K562 (cell line): ENCODE results near the gene ABCC1. TPM values are rescaled to one million over a fixed set of nuclear protein-coding genes. Genes with fewer than 3 reads are reported as not detected.

Experiments used
- CEBPB ChIP-seq: fragments of 450-650 bp; IDR thresholded peaks from 2 replicates; pipeline ENCODE4 v1.6.1; 2016; ENCODE audit warnings: missing genetic modification characterization, missing compliant biosample characterization
- CHCHD3 ChIP-seq: fragments of 250-450 bp; sonication (Bioruptor Pico); IDR thresholded peaks from 2 replicates; pipeline ENCODE4 v2.1.2; 2022; ENCODE audit warnings: mild to moderate bottlenecking
- JUND ChIP-seq, 2 experiments: IDR thresholded peaks; 2 replicates in 1 of 2; 3 replicates in 1 of 2; pipeline ENCODE4 v1.6.1; 2011; ENCODE audit warnings: borderline replicate concordance in 2 of 2, low read depth in 2 of 2, low read length in 2 of 2, improper control_type of control experiment in 1 of 2, missing biosample characterization in 1 of 2, missing genetic modification characterization in 1 of 2, missing genetic modification reagents in 1 of 2
- MAZ ChIP-seq, 2 experiments: fragments of 450-650 bp in 1 of 2; sonication (generic) in 1 of 2; formaldehyde crosslinking; IDR thresholded peaks in 1 of 2; conservative IDR thresholded peaks in 1 of 2; 2 replicates each; pipeline versions ENCODE4 v1.4.0 to v1.5.0; 2020; ENCODE audit warnings: mild to moderate bottlenecking in 1 of 2, missing genetic modification reagents in 1 of 2
- NELFE ChIP-seq: IDR thresholded peaks from 2 replicates; pipeline ENCODE4 v1.6.1; 2011; ENCODE audit warnings: mild to moderate bottlenecking; ENCODE audit not compliant: insufficient read depth, insufficient read length
- NFATC3 ChIP-seq: fragments of 450-650 bp; IDR thresholded peaks from 2 replicates; pipeline ENCODE4 v1.6.1; 2017; ENCODE audit warnings: mild to moderate bottlenecking
- PML ChIP-seq: IDR thresholded peaks from 2 replicates; pipeline ENCODE4 v1.6.1; 2012; ENCODE audit warnings: low read length, inconsistent platforms
- PURB ChIP-seq: sonication (generic); formaldehyde crosslinking; IDR thresholded peaks from 2 replicates; pipeline ENCODE4 v1.9.0; 2021; ENCODE audit warnings: low read depth, mild to moderate bottlenecking, missing genetic modification reagents
- RB1 ChIP-seq: fragments of 450-650 bp; IDR thresholded peaks from 2 replicates; pipeline ENCODE4 v1.6.1; 2017; ENCODE audit warnings: low read depth, mild to moderate bottlenecking
- RCOR1 ChIP-seq, 2 experiments: IDR thresholded peaks; 2 replicates each; pipeline ENCODE4 v1.6.1; 2012; ENCODE audit warnings: low read depth in 2 of 2, low read length in 2 of 2, borderline replicate concordance in 1 of 2, improper control_type of control experiment in 1 of 2
- SMARCE1 ChIP-seq: fragments of 450-650 bp; IDR thresholded peaks from 2 replicates; pipeline ENCODE4 v1.7.1; 2016; ENCODE audit warnings: mild to moderate bottlenecking
- SMC3 ChIP-seq: conservative IDR thresholded peaks from 2 replicates; pipeline ENCODE4 v1.6.1; 2011; ENCODE audit warnings: low read depth, low read length, improper control_type of control experiment; ENCODE audit not compliant: insufficient read depth
- TAF9B ChIP-seq: fragments of 450-650 bp; IDR thresholded peaks from 2 replicates; pipeline ENCODE4 v1.6.1; 2018; ENCODE audit warnings: mild to moderate bottlenecking; ENCODE audit not compliant: partially characterized antibody
- ZFP30 ChIP-seq: fragments of 250-450 bp; sonication (Bioruptor Pico); IDR thresholded peaks from 2 replicates; pipeline ENCODE4 v1.8.0; 2022; ENCODE audit warnings: moderate library complexity, mild to moderate bottlenecking, inconsistent platforms, borderline replicate concordance
- ZNF584 ChIP-seq: fragments of 200-800 bp; sonication (Bioruptor generic); IDR thresholded peaks from 2 replicates; pipeline ENCODE4 v1.6.1; 2016; ENCODE audit warnings: low read depth, mild to moderate bottlenecking, missing genetic modification characterization, missing compliant biosample characterization
- ZNF644 ChIP-seq: fragments of 200-800 bp; sonication (Bioruptor generic); IDR thresholded peaks from 2 replicates; pipeline ENCODE4 v1.6.1; 2016; ENCODE audit warnings: low read depth, missing genetic modification characterization, missing compliant biosample characterization
- ZNF668 ChIP-seq: fragments of 250-450 bp; sonication (Bioruptor Pico); IDR thresholded peaks from 2 replicates; pipeline ENCODE4 v1.8.0; 2022; ENCODE audit warnings: mild to moderate bottlenecking, inconsistent platforms
- polyA plus RNA-seq, 8 experiments: library from polyadenylated mRNA; depleted of rRNA in 4 of 8; stranded (reverse) in 5 of 8; unstranded in 3 of 8; fragments of >200 nt; fragmentation: Nextera tagmentation in 2 of 8; fragmentation: Illumina TruSeq in 1 of 8; extraction: Ambion mirVana in 2 of 8; extraction: Trizol in 1 of 8; gene quantifications; 2 replicates each; pipeline versions ENCODE4 v1.2.1 to v1.2.3, GENCODE V29; 2011 to 2014; ENCODE audit warnings: inconsistent platforms in 1 of 8, missing spikeins in 1 of 8
- total RNA-seq, 7 experiments: library from RNA; depleted of rRNA in 6 of 7; stranded (reverse); fragments of >200 nt in 6 of 7; fragmentation: Illumina TruSeq in 2 of 7; extraction: Trizol in 2 of 7; gene quantifications; 2 replicates each; pipeline versions ENCODE4 v1.2.1 to v1.2.3, GENCODE V29; 2011 to 2021; ENCODE audit warnings: low replicate concordance in 1 of 7
- TF ChIP-seq, protein P1 (sequence below): fragments of 250-450 bp; sonication (Bioruptor Pico); IDR thresholded peaks from 2 replicates; pipeline ENCODE4 v1.9.0; 2021; ENCODE audit warnings: mild to moderate bottlenecking, inconsistent platforms
- TF ChIP-seq, protein P2 (sequence below): fragments of 450-650 bp; formaldehyde crosslinking; IDR thresholded peaks from 2 replicates; pipeline ENCODE4 v1.4.0; 2020; ENCODE audit warnings: mild to moderate bottlenecking, moderate library complexity
- TF ChIP-seq, protein P3 (sequence below): fragments of 250-450 bp; sonication (Bioruptor Pico); IDR thresholded peaks from 2 replicates; pipeline ENCODE4 v1.4.0; 2020; ENCODE audit warnings: mild to moderate bottlenecking

ABCC1 gene
- total and polyA plus RNA-seq, 9 of the 15 experiments (the other 6 are each of a cell fraction or from before 2014, with no cell fraction given), result 3.9 to 41.6 (median 10.0) TPM

DNA sequence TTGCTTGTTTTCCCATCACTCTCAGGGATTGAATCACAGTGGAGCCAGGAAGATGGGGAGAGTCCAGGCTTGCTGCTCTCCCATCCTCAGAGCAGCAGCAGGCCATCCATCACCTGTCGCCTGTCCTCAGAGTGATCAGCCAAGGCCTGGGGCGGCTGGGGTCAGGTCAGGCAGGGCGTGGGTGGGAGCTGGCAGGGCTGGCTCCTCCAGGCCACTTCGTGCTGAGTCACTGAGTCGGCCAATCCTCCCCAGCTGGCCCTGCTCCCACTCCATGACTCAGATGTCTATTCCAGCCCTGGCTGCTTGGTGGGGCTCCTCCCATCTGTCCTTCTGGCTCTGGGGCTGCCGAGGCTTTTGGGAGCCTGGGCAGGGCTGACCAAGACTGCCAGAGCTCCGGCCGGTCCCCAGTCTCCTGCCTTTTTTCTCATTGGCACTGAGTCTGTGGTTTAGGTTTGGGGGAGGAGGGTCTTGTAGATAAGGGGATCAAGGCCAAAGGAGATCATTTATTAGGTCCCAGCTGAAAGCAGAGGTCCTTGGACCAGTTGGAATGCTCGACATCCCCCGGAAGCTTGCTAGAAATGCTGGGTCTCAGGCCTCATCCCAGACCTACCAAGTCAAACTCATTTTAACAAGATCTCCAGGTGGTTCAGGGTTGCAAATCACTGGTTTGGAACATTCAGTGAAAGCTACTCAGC is 72.7 kb downstream of the ABCC1 start (continued):
- TF ChIP-seq ZNF584 (CRISPR knock-in tag) (0 out of 2 replicates have a peak, but pooled peaks have one; percentile 33), TAF9B (peak; percentile 98), JUND (IDR thresholded peaks at IDR 0.05; ENCODE audit: borderline replicate concordance, low read depth, low read length) (peak; percentile 97), JUND (tag; IDR thresholded peaks at IDR 0.05; ENCODE audit: borderline replicate concordance, low read depth, low read length) (peak; percentile 93; the same call in 2 of the 3 replicates), NELFE (no peak), SMARCE1 (peak; percentile 94), PURB (CRISPR knock-in tag) (no peak), CHCHD3 (CRISPR knock-in tag) (no peak), ZNF644 (tag) (peak; percentile 83; the same call in 1 of the 2 replicates), PML (peak; percentile 48; the same call in 1 of the 2 replicates), RCOR1 (IDR thresholded peaks at IDR 0.05; ENCODE audit: borderline replicate concordance in 1 of 2, low read depth in 2 of 2, low read length in 2 of 2) (peak; percentile 86 to 97), ZNF668 (CRISPR knock-in tag) (no peak), RB1 (peak; percentile 66; the same call in 1 of the 2 replicates), CEBPB (tag) (no peak), NFATC3 (0 out of 2 replicates have a peak, but pooled peaks have one; percentile 63), SMC3 (0 out of 2 replicates have a peak, but pooled peaks have one; percentile 16), ZFP30 (no peak), MAZ (CRISPR knock-in tag; conservative IDR thresholded peaks at IDR 0.05 in 1 of 2, IDR thresholded peaks at IDR 0.05 in 1 of 2) (peak; percentile 67 to 85)
- TF ChIP-seq, protein P1, sequence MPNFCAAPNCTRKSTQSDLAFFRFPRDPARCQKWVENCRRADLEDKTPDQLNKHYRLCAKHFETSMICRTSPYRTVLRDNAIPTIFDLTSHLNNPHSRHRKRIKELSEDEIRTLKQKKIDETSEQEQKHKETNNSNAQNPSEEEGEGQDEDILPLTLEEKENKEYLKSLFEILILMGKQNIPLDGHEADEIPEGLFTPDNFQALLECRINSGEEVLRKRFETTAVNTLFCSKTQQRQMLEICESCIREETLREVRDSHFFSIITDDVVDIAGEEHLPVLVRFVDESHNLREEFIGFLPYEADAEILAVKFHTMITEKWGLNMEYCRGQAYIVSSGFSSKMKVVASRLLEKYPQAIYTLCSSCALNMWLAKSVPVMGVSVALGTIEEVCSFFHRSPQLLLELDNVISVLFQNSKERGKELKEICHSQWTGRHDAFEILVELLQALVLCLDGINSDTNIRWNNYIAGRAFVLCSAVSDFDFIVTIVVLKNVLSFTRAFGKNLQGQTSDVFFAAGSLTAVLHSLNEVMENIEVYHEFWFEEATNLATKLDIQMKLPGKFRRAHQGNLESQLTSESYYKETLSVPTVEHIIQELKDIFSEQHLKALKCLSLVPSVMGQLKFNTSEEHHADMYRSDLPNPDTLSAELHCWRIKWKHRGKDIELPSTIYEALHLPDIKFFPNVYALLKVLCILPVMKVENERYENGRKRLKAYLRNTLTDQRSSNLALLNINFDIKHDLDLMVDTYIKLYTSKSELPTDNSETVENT (CRISPR knock-in tag), result 0 out of 2 replicates have a peak, but pooled peaks have one; percentile 10
- TF ChIP-seq, protein P2, sequence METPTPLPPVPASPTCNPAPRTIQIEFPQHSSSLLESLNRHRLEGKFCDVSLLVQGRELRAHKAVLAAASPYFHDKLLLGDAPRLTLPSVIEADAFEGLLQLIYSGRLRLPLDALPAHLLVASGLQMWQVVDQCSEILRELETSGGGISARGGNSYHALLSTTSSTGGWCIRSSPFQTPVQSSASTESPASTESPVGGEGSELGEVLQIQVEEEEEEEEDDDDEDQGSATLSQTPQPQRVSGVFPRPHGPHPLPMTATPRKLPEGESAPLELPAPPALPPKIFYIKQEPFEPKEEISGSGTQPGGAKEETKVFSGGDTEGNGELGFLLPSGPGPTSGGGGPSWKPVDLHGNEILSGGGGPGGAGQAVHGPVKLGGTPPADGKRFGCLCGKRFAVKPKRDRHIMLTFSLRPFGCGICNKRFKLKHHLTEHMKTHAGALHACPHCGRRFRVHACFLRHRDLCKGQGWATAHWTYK (CRISPR knock-in tag), result peak; percentile 63; the same call in 1 of the 2 replicates
- TF ChIP-seq, protein P3, sequence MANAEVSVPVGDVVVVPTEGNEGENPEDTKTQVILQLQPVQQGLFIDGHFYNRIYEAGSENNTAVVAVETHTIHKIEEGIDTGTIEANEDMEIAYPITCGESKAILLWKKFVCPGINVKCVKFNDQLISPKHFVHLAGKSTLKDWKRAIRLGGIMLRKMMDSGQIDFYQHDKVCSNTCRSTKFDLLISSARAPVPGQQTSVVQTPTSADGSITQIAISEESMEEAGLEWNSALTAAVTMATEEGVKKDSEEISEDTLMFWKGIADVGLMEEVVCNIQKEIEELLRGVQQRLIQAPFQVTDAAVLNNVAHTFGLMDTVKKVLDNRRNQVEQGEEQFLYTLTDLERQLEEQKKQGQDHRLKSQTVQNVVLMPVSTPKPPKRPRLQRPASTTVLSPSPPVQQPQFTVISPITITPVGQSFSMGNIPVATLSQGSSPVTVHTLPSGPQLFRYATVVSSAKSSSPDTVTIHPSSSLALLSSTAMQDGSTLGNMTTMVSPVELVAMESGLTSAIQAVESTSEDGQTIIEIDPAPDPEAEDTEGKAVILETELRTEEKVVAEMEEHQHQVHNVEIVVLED, result peak; percentile 24; the same call in 1 of the 2 replicates
